HG02759 (cell line): ENCODE results near the gene CNTN4.

Experiments
- ATAC-seq: cut with Tn5 transposase; IDR thresholded peaks from one replicate; pipeline ENCODE4 v1.9.1; 2021; ENCODE audit warnings: mild to moderate bottlenecking, moderate library complexity; ENCODE audit not compliant: unreplicated experiment

The CNTN4 gene

GRCh38 chr3:3074551-3075257 is 976.0 kb downstream of the CNTN4 start:
- peak; percentile 61 for ATAC-seq

GRCh38 chr3:3080309-3080708 is 981.6 kb downstream of the CNTN4 start:
- no peak for ATAC-seq

- peak; percentile 61 for ATAC-seq
Measured at GRCh38 chr3:3081381-3082233, 982.9 kb downstream of the CNTN4 start.

GRCh38 chr3:3082234-3082924 is 983.7 kb downstream of the CNTN4 start:
- peak; percentile 81 for ATAC-seq

DNA sequence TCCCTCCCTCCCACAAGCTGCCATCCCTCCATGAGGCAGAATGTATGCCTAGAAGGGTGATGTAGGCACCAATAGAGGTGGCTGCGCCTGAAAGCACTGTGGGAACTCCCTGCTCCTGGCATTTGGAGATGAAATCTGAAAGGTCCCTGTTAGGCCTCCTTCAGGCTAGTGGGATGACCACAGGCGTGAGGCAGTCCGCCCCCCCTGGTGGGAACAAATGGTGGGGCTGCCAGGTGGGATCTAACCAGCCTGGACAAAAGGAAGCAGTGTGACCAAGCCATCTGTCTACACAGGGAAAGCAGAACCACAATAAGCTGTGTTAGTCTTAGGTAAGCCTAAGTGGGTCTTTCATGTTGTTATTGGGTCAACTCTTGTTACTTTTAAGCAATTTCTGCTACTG is 986.2 kb downstream of the CNTN4 start:
- no peak for ATAC-seq

DNA sequence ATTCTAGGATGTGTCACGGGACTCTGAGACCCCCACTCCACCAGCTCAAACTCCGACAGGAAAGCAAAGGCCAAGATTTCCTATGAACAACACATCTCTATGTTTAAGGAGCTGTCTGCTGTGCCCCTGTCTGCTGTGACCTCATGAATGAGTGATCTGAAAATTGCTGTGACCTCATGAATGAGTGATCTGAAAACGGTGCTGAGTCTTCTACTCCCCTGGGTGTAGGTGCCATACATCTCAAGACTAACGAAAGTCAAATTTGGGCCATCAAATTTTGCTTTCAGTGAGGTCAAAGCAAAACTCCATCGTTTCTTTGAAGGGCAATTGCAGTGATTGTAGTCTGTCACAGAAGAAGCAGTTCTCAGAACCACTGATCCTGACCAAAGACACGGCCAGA is 987.1 kb downstream of the CNTN4 start:
- no peak for ATAC-seq

DNA sequence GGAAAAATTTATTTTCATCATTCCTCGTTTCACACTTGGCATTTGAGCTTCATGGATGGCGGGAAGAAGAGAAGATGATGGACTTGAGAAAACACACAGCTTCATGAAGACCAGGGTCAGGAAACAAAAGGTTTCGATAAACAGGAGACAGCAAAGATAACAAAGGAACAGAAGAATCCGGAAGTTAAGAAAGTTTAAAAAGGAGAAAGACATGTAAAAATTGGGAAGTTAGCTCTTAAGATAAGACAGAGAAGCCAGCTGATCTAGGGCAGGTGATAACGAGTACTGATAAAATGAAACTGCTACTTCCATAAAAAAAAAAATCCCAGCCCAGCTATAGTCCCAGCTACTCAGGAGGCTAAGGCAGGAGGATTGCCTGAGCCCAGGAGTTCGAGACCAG is 987.6 kb downstream of the CNTN4 start:
- no peak for ATAC-seq

- no peak for ATAC-seq
Measured at GRCh38 chr3:3087279-3087678, 988.6 kb downstream of the CNTN4 start.

GRCh38 chr3:3087716-3088465 is 989.2 kb downstream of the CNTN4 start:
- no peak for ATAC-seq

DNA sequence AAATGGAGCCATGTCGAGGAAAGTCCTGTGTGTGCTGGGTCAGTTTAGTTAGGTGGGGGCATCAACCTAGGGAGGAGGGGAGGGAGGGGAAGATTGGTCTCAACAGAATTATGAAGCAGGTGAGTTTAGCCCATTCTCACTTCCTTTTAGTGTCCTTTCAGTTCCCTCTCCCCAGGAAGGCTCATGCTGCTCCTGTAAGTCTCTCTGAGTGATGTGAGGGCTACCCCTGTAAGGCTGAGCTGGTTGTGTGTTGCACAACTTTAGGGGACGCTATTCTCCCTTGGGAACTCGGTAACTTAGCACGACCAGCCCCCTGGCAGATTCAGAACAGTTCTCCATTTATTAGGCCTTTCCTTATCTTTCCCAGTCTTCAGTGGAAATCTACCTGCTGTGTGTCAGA is 990.4 kb downstream of the CNTN4 start:
- peak; percentile 96 for ATAC-seq

GRCh38 chr3:3097958-3098357 is 999.3 kb downstream of the CNTN4 start:
- ATAC-seq: peak; percentile 39

GRCh38 chr3:3101660-3102458 is 1003.2 kb downstream of the CNTN4 start:
- peak; percentile 41 for ATAC-seq

- no peak for ATAC-seq
Measured at GRCh38 chr3:3102751-3103150, 1004.1 kb downstream of the CNTN4 start.

GRCh38 chr3:3105246-3105645 is 1006.6 kb downstream of the CNTN4 start:
- ATAC-seq: no peak

DNA sequence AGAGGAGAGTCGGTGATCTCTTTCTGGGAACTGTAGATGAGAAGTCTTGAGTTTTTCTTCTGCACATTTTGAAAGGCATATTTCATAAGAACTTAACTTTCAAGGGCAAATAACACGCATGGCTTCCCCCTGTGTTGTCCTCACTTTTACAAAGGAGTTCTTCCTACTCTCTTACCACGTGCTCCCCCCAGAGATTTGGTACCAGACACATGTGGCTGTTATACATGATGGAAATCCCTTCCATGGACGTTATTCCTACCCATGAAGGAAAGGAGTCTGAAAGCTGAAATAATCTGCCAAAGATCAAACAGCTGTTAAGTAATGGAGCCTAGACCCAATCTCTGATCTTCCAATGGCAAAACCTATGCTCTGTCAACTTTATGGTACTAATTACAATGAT is 1007.1 kb downstream of the CNTN4 start:
- ATAC-seq: no peak

DNA sequence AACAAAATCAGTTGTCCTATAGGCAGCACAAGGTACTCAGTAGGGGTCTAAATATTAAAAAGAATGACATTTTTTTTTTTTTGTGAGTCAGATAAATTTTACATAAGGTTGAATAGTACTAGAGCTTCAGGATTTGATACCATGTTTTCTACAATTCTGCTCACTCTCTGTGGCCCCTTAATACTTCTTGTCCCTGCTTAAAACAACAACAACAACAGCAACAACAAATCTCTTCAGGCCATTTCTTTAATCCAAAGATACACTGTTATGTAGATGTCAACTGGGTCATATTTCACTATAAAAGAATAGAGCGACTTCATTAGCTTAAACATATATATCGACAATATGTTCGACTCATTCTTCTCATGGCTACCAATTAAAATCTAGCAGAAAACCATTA is 1008.5 kb downstream of the CNTN4 start:
- ATAC-seq: no peak
